ENCODE measurements around the gene SYF2.
A peak's percentile ranks its signal among the peaks of the same experiment; 100 is the strongest.

- TF ChIP-seq POLR2A (IDR thresholded peaks at IDR 0.05; ENCODE audit: low read depth, low read length) (peak; percentile 92), POLR2AphosphoS5 (IDR thresholded peaks at IDR 0.05; ENCODE audit: low read depth, low read length) (peak; percentile 97)
These were observed 7.6 kb upstream of the SYF2 start for GRCh38 chr1:25239681-25240541.

Data from GM12892 (cell line).